Measurements from ENCODE around the gene MRPL48. TPM values are rescaled to one million over a fixed set of nuclear protein-coding genes. Genes with fewer than 3 reads are reported as not detected.
A peak's percentile ranks its signal among the peaks of the same experiment; 100 is the strongest.
"Not testable (repeated sequence)": the region's sequence is repeated elsewhere in the genome, so short reads cannot be mapped to it uniquely, and the experiment has no call there.

Gene MRPL48
- total RNA-seq, 1 donor from 2014 or later, result 39.4 TPM

- no peak for DNase-seq (ENCODE audit: low spot score)
Observed at GRCh38 chr11:73838443-73839122, 50.9 kb downstream of the MRPL48 start.

- DNase-seq (ENCODE audit: low spot score), result no peak
Observed at GRCh38 chr11:73839123-73839457, 51.4 kb downstream of the MRPL48 start.

GRCh38 chr11:73851046-73851764 is 63.5 kb downstream of the MRPL48 start:
- DNase-seq (ENCODE audit: low spot score), result no peak

GRCh38 chr11:73852049-73852448 is 64.4 kb downstream of the MRPL48 start:
- DNase-seq (ENCODE audit: low spot score), result no peak

GRCh38 chr11:73854680-73855079 is 67.0 kb downstream of the MRPL48 start:
- no peak for DNase-seq (ENCODE audit: low spot score)

- DNase-seq (ENCODE audit: low spot score), result no peak
Observed at GRCh38 chr11:73856031-73856567, 68.4 kb downstream of the MRPL48 start.

GRCh38 chr11:73859671-73860070 is 72.0 kb downstream of the MRPL48 start:
- no peak for DNase-seq (ENCODE audit: low spot score)

GRCh38 chr11:73860202-73860601 is 72.5 kb downstream of the MRPL48 start:
- no peak for DNase-seq (ENCODE audit: low spot score)

- DNase-seq (ENCODE audit: low spot score), result no peak
Observed at GRCh38 chr11:73862986-73863385, 75.3 kb downstream of the MRPL48 start.

GRCh38 chr11:73866095-73866579 is 78.5 kb downstream of the MRPL48 start:
- DNase-seq (ENCODE audit: low spot score), result no peak

- no peak for DNase-seq (ENCODE audit: low spot score)
Observed at GRCh38 chr11:73866586-73866996, 78.9 kb downstream of the MRPL48 start.

- no peak for DNase-seq (ENCODE audit: low spot score)
Observed at GRCh38 chr11:73869332-73869949, 81.8 kb downstream of the MRPL48 start.

GRCh38 chr11:73870261-73870660 is 82.6 kb downstream of the MRPL48 start:
- DNase-seq (ENCODE audit: low spot score), result no peak

GRCh38 chr11:73872749-73873357 is 85.2 kb downstream of the MRPL48 start:
- DNase-seq (ENCODE audit: low spot score), result no peak

- DNase-seq (ENCODE audit: low spot score), result no peak
Observed at GRCh38 chr11:73875380-73875779, 87.7 kb downstream of the MRPL48 start.

- no peak for DNase-seq (ENCODE audit: low spot score)
Observed at GRCh38 chr11:73875840-73876239, 88.2 kb downstream of the MRPL48 start.

- DNase-seq (ENCODE audit: low spot score), result peak; percentile 96
Observed at GRCh38 chr11:73876424-73877310, 89.0 kb downstream of the MRPL48 start, which contains the start of the genes COA4 and PAAF1. Gene COA4 (minus strand): TSS chr11:73876846. CDS start chr11:73873378, 3,468 bp downstream. Gene PAAF1 (plus strand): TSS chr11:73876999. CDS start chr11:73877022, 23 bp downstream.

GRCh38 chr11:73878771-73879170 is 91.1 kb downstream of the MRPL48 start:
- DNase-seq (ENCODE audit: low spot score), result no peak

GRCh38 chr11:73880449-73880848 is 92.8 kb downstream of the MRPL48 start:
- not testable (repeated sequence) for DNase-seq (ENCODE audit: low spot score)

GRCh38 chr11:73883856-73884255 is 96.2 kb downstream of the MRPL48 start:
- no peak for DNase-seq (ENCODE audit: low spot score)

- no peak for DNase-seq (ENCODE audit: low spot score)
Observed at GRCh38 chr11:73888244-73888643, 100.6 kb downstream of the MRPL48 start.

All from ureter (tissue), 1 donor.